HUES64 (cell line): ENCODE results near the gene HECA.

Experiments used
- H3K27ac ChIP-seq: 2 replicates; pipeline ENCODE4 v1.7.0; 2013; ENCODE audit warnings: low read depth, low read length, inconsistent platforms
- H3K27me3 ChIP-seq: 2 replicates; pipeline ENCODE4 v1.6.1; 2013; ENCODE audit warnings: mild to moderate bottlenecking, low read length; ENCODE audit not compliant: insufficient read depth
- H3K36me3 ChIP-seq: 2 replicates; pipeline ENCODE4 v1.6.1; 2013; ENCODE audit warnings: mild to moderate bottlenecking, low read length; ENCODE audit not compliant: insufficient read depth
- H3K4me1 ChIP-seq: 2 replicates; pipeline ENCODE4 v1.6.1; 2013; ENCODE audit warnings: mild to moderate bottlenecking, low read length, moderate library complexity; ENCODE audit not compliant: insufficient read depth
- H3K4me3 ChIP-seq: 2 replicates; pipeline ENCODE4 v1.5.1; 2013; ENCODE audit warnings: mild to moderate bottlenecking, low read length, moderate library complexity
- H3K9ac ChIP-seq: 2 replicates; pipeline ENCODE4 v1.6.1; 2013; ENCODE audit warnings: mild to moderate bottlenecking, low read depth, low read length
- H3K9me3 ChIP-seq: 2 replicates; pipeline ENCODE4 v1.6.1; 2013; ENCODE audit warnings: low read depth, low read length; ENCODE audit not compliant: insufficient read depth
- WGBS: fragments of 150-250, 120-280 bp; methylation state at CpG from one replicate; pipeline ENCODE4 v1.1.7; 2013; ENCODE audit warnings: missing lambda C conversion rate; 5-methylcytosine and 5-hydroxymethylcytosine counted together

Gene HECA

DNA sequence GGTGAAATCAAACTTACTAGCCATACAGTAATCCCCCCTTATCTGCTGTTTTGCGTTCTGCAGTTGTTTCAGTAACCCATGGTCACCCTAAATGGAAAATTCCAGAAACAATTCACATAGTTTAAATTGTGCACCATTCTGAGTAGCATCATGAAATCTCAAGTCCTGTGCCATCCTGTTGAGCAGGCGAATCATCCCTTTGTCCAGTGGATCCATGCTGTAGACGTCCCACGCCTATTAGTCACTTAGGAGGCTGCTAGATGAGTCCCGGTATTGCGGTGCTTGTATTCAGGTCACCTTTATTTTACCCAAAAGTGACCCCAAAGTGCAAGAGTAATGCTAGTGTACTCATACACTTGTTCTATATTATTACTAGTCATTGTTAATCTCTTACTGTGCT lies 46.4 kb downstream of the HECA start:
- H3K4me1 ChIP-seq = no peaks in the 10 kb centered on the region
- 97% methylated on average over 6 of the region's 6 CpGs for WGBS
- H3K9me3 ChIP-seq = no peaks in the 10 kb centered on the region
- H3K27ac ChIP-seq = no peak overlapping the region
- H3K27me3 ChIP-seq = no peaks in the 10 kb centered on the region
- no peak overlapping the region for H3K9ac ChIP-seq
- no peak overlapping the region for H3K4me3 ChIP-seq
- H3K36me3 ChIP-seq = peaks cover 4% of the 10 kb centered on the region; the same call in 1 of the 2 replicates

- H3K27me3 ChIP-seq = no peaks in the 10 kb centered on the region
- H3K4me1 ChIP-seq = no peaks in the 10 kb centered on the region
- H3K9ac ChIP-seq = no peak overlapping the region
- no peaks in the 10 kb centered on the region for H3K9me3 ChIP-seq
- no peaks in the 10 kb centered on the region for H3K36me3 ChIP-seq
- H3K4me3 ChIP-seq = no peak overlapping the region
- WGBS = 95% methylated on average over 4 of the region's 4 CpGs
- H3K27ac ChIP-seq = no peak overlapping the region
Observed at GRCh38 chr6:139184047-139184446, 49.2 kb downstream of the HECA start.

- Histone ChIP-seq H3K9ac (no peak overlapping the region), H3K36me3 (no peaks in the 10 kb centered on the region), H3K27me3 (no peaks in the 10 kb centered on the region), H3K27ac (no peak overlapping the region), H3K9me3 (no peaks in the 10 kb centered on the region), H3K4me3 (no peak overlapping the region), H3K4me1 (no peaks in the 10 kb centered on the region)
- WGBS = 98% methylated on average over 3 of the region's 3 CpGs
Observed at GRCh38 chr6:139184459-139184858, 49.6 kb downstream of the HECA start.

DNA sequence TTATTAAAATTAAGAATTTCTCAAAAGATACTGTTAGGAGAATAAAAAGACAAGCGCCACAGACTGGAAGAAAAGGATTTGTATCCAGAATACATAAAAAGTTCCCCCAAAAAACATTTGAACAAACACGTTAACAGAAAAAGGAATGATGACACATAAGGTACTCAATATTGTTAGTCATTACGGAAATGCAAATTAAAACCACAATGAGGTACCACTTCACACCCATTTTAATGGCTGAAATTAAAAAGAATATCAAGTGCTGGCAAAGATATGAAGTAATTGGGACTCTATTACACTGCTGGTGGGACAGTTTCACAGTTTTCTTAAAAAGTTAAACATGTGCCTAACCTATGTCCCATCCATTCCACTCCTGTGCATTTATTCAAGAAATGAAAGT lies 51.4 kb downstream of the HECA start:
- WGBS = 100% methylated on average over 1 of the region's 3 CpGs
- Histone ChIP-seq H3K9me3 (no peaks in the 10 kb centered on the region), H3K27me3 (no peaks in the 10 kb centered on the region), H3K27ac (no peak overlapping the region), H3K36me3 (no peaks in the 10 kb centered on the region), H3K4me3 (no peak overlapping the region), H3K9ac (no peak overlapping the region), H3K4me1 (no peaks in the 10 kb centered on the region)

DNA sequence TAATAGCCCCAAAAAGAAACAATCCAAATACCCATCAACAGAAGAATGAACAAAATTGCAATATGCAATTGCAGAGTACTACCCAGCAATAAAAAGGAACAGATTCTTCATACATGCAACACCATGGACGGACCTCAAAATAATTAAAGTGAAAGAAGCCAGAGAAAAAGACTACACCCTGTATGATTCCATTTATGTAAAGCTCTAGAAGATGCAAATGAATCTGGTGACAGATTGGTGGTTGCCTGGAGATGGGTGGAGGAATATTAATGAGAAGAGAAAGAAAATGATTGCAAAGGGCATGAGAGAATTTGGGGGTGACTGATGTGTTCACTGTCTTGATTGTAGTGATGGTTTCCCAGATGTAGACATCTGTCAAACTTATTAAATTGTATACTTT lies 51.8 kb downstream of the HECA start:
- Histone ChIP-seq H3K4me1 (no peaks in the 10 kb centered on the region), H3K4me3 (no peak overlapping the region)

DNA sequence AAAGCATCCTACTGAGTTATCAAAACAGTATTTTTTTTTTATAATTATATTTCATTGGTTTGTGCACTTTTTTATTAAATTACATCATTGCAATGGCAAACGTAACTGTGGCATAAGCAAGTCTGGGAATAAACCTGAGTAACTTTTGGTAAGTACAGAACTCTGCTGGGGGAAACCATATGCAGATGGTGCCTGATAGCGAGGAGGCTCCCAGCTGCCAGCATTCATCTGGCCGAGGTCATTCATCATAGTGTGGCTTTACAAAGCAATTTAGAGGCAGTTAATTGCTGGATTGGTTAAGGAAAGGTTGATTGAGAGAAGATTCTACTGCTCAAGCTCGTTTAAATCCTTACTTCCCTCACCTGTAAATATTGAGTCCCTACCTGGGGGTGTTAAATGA lies 52.6 kb downstream of the HECA start:
- H3K27me3 ChIP-seq = no peaks in the 10 kb centered on the region
- H3K4me1 ChIP-seq = no peaks in the 10 kb centered on the region
- no peaks in the 10 kb centered on the region for H3K9me3 ChIP-seq
- no peaks in the 10 kb centered on the region for H3K36me3 ChIP-seq
- no peak overlapping the region for H3K9ac ChIP-seq
- WGBS = 54% methylated on average over 3 of the region's 4 CpGs
- no peak overlapping the region for H3K4me3 ChIP-seq
- H3K27ac ChIP-seq = no peak overlapping the region

More for the DNA sequence above, 51.8 kb downstream of the HECA start:
- H3K27ac ChIP-seq = no peak overlapping the region
- WGBS = 100% methylated on average over 1 of the region's 1 CpG
- no peak overlapping the region for H3K9ac ChIP-seq
- no peaks in the 10 kb centered on the region for H3K27me3 ChIP-seq
- no peaks in the 10 kb centered on the region for H3K9me3 ChIP-seq
- H3K36me3 ChIP-seq = no peaks in the 10 kb centered on the region

DNA sequence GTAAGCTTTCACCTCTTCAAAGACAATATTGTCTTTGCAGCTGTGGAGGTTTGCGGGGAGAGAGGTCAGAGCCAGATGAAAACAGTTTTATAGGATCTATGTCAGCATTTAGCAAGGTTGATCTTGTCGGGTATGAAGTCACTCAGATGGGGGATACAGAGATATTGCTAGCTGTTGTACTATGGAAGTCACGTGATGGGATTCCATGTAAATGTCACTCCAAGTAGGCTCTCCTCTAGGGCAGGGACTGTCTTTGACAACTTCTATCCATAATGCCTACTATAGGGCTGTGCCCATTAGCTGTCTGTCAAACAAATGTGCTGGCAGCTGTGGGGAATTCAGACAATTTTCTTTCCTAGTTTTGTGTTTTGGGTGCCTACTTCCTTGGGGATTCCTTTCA lies 54.8 kb downstream of the HECA start:
- H3K27me3 ChIP-seq = no peaks in the 10 kb centered on the region
- no peak overlapping the region for H3K4me3 ChIP-seq
- no peak overlapping the region for H3K9ac ChIP-seq
- WGBS = 93% methylated on average over 3 of the region's 3 CpGs
- H3K4me1 ChIP-seq = no peaks in the 10 kb centered on the region
- H3K36me3 ChIP-seq = no peaks in the 10 kb centered on the region
- no peaks in the 10 kb centered on the region for H3K9me3 ChIP-seq
- no peak overlapping the region for H3K27ac ChIP-seq

- Histone ChIP-seq H3K4me3 (no peak overlapping the region), H3K4me1 (no peaks in the 10 kb centered on the region), H3K9me3 (no peaks in the 10 kb centered on the region), H3K9ac (no peak overlapping the region), H3K27me3 (no peaks in the 10 kb centered on the region), H3K27ac (no peak overlapping the region), H3K36me3 (no peaks in the 10 kb centered on the region)
- WGBS = 88% methylated on average over 3 of the region's 3 CpGs
Observed at GRCh38 chr6:139194740-139195139, 59.9 kb downstream of the HECA start.

- Histone ChIP-seq H3K27ac (no peak overlapping the region), H3K4me1 (no peaks in the 10 kb centered on the region), H3K9ac (no peak overlapping the region), H3K9me3 (no peaks in the 10 kb centered on the region), H3K4me3 (no peak overlapping the region), H3K27me3 (no peaks in the 10 kb centered on the region), H3K36me3 (no peaks in the 10 kb centered on the region)
- WGBS = 78% methylated on average over 3 of the region's 4 CpGs
Observed at GRCh38 chr6:139198529-139199288, 63.8 kb downstream of the HECA start.

DNA sequence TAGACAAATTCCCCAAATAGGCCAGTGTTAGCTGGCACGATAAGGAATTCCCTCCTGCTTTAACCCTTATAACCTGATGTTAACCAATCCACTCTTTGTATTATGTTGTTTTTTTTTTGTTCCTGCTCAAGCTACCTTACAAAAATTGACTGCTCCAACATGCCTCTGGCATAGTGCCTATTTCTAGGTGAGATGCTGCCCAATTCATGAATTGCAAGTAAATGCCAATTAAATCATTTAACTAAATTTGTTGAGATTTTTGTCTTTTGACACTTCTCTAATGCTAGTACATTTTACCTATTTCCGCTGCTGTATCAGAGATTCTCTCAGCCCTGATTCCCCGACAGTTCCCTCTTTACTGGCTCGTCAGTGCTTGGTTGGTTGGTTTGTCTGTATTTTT lies 66.5 kb downstream of the HECA start:
- H3K4me1 ChIP-seq = no peaks in the 10 kb centered on the region
- H3K36me3 ChIP-seq = no peaks in the 10 kb centered on the region
- no peaks in the 10 kb centered on the region for H3K27me3 ChIP-seq
- H3K4me3 ChIP-seq = no peak overlapping the region
- no peak overlapping the region for H3K9ac ChIP-seq
- 93% methylated on average over 3 of the region's 4 CpGs for WGBS
- H3K27ac ChIP-seq = no peak overlapping the region
- peaks cover 12% of the 10 kb centered on the region; the same call in 1 of the 2 replicates for H3K9me3 ChIP-seq

GRCh38 chr6:139204978-139205377 lies 70.1 kb downstream of the HECA start:
- Histone ChIP-seq H3K9ac (no peak overlapping the region), H3K36me3 (no peaks in the 10 kb centered on the region), H3K4me3 (no peak overlapping the region), H3K4me1 (no peaks in the 10 kb centered on the region), H3K9me3 (peaks cover 32% of the 10 kb centered on the region), H3K27ac (no peak overlapping the region), H3K27me3 (no peaks in the 10 kb centered on the region)
- WGBS = 95% methylated on average over 1 of the region's 2 CpGs

DNA sequence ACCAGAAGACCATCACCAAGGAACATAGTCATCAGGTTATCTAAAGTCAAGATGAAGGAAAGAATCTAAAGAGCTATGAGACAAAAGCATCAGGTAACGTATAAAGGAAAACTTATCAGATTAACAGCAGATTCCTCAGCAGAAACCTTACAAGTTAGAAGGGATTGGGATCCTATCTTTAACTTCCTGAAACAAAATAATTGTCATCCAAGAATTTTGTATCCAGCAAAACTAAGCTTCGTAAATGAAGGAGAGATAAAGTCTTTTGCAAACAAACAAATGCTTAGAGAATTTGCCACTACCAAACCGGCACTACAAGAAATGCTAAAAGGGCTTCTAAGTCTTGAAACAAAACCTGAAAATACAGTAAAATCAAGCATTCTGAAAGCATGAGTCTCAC lies 71.0 kb downstream of the HECA start:
- WGBS = 100% methylated on average over 3 of the region's 3 CpGs
- no peak overlapping the region for H3K4me3 ChIP-seq
- H3K9ac ChIP-seq = no peak overlapping the region

More for the DNA sequence above, 71.0 kb downstream of the HECA start:
- H3K4me1 ChIP-seq = no peaks in the 10 kb centered on the region
- H3K9me3 ChIP-seq = peaks cover 40% of the 10 kb centered on the region
- H3K27ac ChIP-seq = no peak overlapping the region
- no peaks in the 10 kb centered on the region for H3K27me3 ChIP-seq
- H3K36me3 ChIP-seq = no peaks in the 10 kb centered on the region
